ENCODE measurements around the gene FADS1. TPM values are rescaled to one million over a fixed set of nuclear protein-coding genes. Genes with fewer than 3 reads are reported as not detected.

FADS1 gene
- total RNA-seq, 1 experiment from 2014 or later, result 186 TPM

GRCh38 chr11:61783717-61784505 lies 32.9 kb downstream of the FADS1 start:
- Histone ChIP-seq H3K27ac (ENCODE audit: low read length) (no peak overlapping the region), H3K4me3 (ENCODE audit: low read depth in 2 of 2, low read length in 2 of 2) (no peak overlapping the region), H3K27me3 (ENCODE audit: control insufficient read depth, insufficient read depth, low read length) (no peaks in the 10 kb centered on the region), H3K36me3 (ENCODE audit: control insufficient read depth, insufficient read depth, low read length) (no peaks in the 10 kb centered on the region), H3K4me1 (ENCODE audit: control insufficient read depth, insufficient read depth, low read length) (no peaks in the 10 kb centered on the region), H3K9me3 (ENCODE audit: control insufficient read depth, insufficient read depth, low read depth, low read length) (no peaks in the 10 kb centered on the region)
- intact Hi-C loops (cut with micrococcal nuclease; ENCODE audit: unreplicated experiment) (no loop called here), in situ Hi-C loops (cut with HindIII; ENCODE audit: low pct_unique_long_range_greater_than_20kb, low sequenced_read_pairs) (no loop called here)
- ATAC-seq (no peak), DNase-seq (ENCODE audit: low read depth, low spot score) (no peak)
- TF ChIP-seq POLR2AphosphoS5 (IDR thresholded peaks at IDR 0.05; ENCODE audit: low read depth, low read length), result no peak; the same call in 1 of the 2 replicates
- TF ChIP-seq REST (IDR thresholded peaks at IDR 0.05; ENCODE audit: insufficient read depth in 1 of 2, low read depth in 2 of 2, low read length in 1 of 2), result no peak
- TF ChIP-seq TCF7L2 (IDR thresholded peaks at IDR 0.05; ENCODE audit: low read depth, low read length), result no peak
- TF ChIP-seq CTCF (IDR thresholded peaks at IDR 0.05), result no peak
- TF ChIP-seq SIN3A (IDR thresholded peaks at IDR 0.05; ENCODE audit: borderline replicate concordance, insufficient read depth, low read depth, low read length), result no peak
- CTCF ChIA-PET, result interaction anchor here (0.6 to 1.2 kb wide), 2 partner anchors 9 to 36 kb away, joined by 3 read pairs; no protein-coding TSS in a partner anchor
- no TSS peak for BruUV-seq (replicated peaks)
- POLR2A ChIA-PET, result no interaction called here

GRCh38 chr11:61782841-61783240 lies 34.0 kb downstream of the FADS1 start:
- Histone ChIP-seq H3K4me3 (ENCODE audit: low read depth in 2 of 2, low read length in 2 of 2) (no peak overlapping the region), H3K27ac (ENCODE audit: low read length) (no peak overlapping the region), H3K9me3 (ENCODE audit: control insufficient read depth, insufficient read depth, low read depth, low read length) (no peaks in the 10 kb centered on the region), H3K4me1 (ENCODE audit: control insufficient read depth, insufficient read depth, low read length) (no peaks in the 10 kb centered on the region), H3K27me3 (ENCODE audit: control insufficient read depth, insufficient read depth, low read length) (no peaks in the 10 kb centered on the region), H3K36me3 (ENCODE audit: control insufficient read depth, insufficient read depth, low read length) (no peaks in the 10 kb centered on the region)
- in situ Hi-C loops (cut with HindIII; ENCODE audit: low pct_unique_long_range_greater_than_20kb, low sequenced_read_pairs) (no loop called here), intact Hi-C loops (cut with micrococcal nuclease; ENCODE audit: unreplicated experiment) (no loop called here)
- TF ChIP-seq CTCF (IDR thresholded peaks at IDR 0.05) (no peak), POLR2AphosphoS5 (IDR thresholded peaks at IDR 0.05; ENCODE audit: low read depth, low read length) (no peak), TCF7L2 (IDR thresholded peaks at IDR 0.05; ENCODE audit: low read depth, low read length) (no peak), SIN3A (IDR thresholded peaks at IDR 0.05; ENCODE audit: borderline replicate concordance, insufficient read depth, low read depth, low read length) (no peak), REST (IDR thresholded peaks at IDR 0.05; ENCODE audit: insufficient read depth in 1 of 2, low read depth in 2 of 2, low read length in 1 of 2) (no peak)
- no peak for ATAC-seq
- DNase-seq (ENCODE audit: low read depth, low spot score), result no peak
- ChIA-PET POLR2A (no interaction called here), CTCF (interaction anchor here (0.6 kb wide), 1 partner anchor 410 kb away, joined by 3 read pairs; no protein-coding TSS in a partner anchor)
- no TSS peak for BruUV-seq (replicated peaks)
